Breast epithelium (tissue), 3 donors: ENCODE results near the gene MAPK8.

Experiments used
- CTCF ChIP-seq, 3 donors: fragments of 450-650 bp; IDR thresholded peaks; one replicate each; pipeline ENCODE4 v1.5.1; 2016 to 2017; ENCODE audit warnings: antibody characterized with exemption in 3 of 3, mild to moderate bottlenecking in 3 of 3, moderate library complexity in 3 of 3
- POLR2A ChIP-seq: fragments of 450-650 bp; IDR thresholded peaks from one replicate; pipeline ENCODE4 v1.6.1; 2016; ENCODE audit warnings: antibody characterized with exemption, mild to moderate bottlenecking, moderate library complexity

- TF ChIP-seq CTCF (IDR thresholded peaks at IDR 0.05) = no peak
- no peak for TF ChIP-seq POLR2A
Observed at GRCh38 chr10:48414160-48414559, 107.7 kb downstream of the MAPK8 start.
